B cell (primary cell): ENCODE data around the gene NRDE2. TPM values are rescaled to one million over a fixed set of nuclear protein-coding genes. Genes with fewer than 3 reads are reported as not detected.

Source experiments
- ATAC-seq: fragments of 200-7000 bp; cut with Tn5 transposase; one replicate; pipeline ENCODE4 v1.10.0; 2021; ENCODE audit warnings: low read depth, mild to moderate bottlenecking, moderate number of reproducible peaks, moderate library complexity
- CTCF ChIA-PET: fragments of 350-600 bp; sonication (Branson Sonifier 250); formaldehyde crosslinking; loops from one replicate; lab custom pipeline; 2021; ENCODE audit warnings: antibody characterized with exemption, inconsistent platforms; lab: Charles Lee
- POLR2A ChIA-PET: fragments of 350-600 bp; sonication (Branson Sonifier 250); formaldehyde crosslinking; loops from one replicate; lab custom pipeline; 2021; ENCODE audit warnings: antibody characterized with exemption; lab: Charles Lee
- DNase-seq: peaks from one replicate; pipeline ENCODE4 v3.0.0; 2013
- H2AFZ ChIP-seq: 2 replicates; pipeline ENCODE4 v1.6.1; 2012; ENCODE audit warnings: mild to moderate bottlenecking, low read depth, low read length; ENCODE audit not compliant: insufficient read depth, poor library complexity, severe bottlenecking
- H3K27ac ChIP-seq, 2 donors: 1 replicate in 1 of 2; 2 replicates in 1 of 2; pipeline ENCODE4 v1.5.1; 2012 to 2013; ENCODE audit warnings: low read length in 2 of 2, mild to moderate bottlenecking in 2 of 2, moderate library complexity in 1 of 2
- H3K27me3 ChIP-seq, 4 experiments: fragments of 200-600 bp in 1 of 4; sonication (generic) in 1 of 4; replicated peaks in 1 of 4; 1 replicate in 2 of 4; 2 replicates in 2 of 4; pipeline versions ENCODE4 v1.6.1 to v1.7.0; 2013 to 2016; ENCODE audit warnings: low read length in 3 of 4, mild to moderate bottlenecking in 2 of 4, mixed read lengths in 1 of 4, moderate library complexity in 1 of 4; ENCODE audit not compliant: insufficient read depth in 4 of 4, control insufficient read depth in 3 of 4; ENCODE audit errors: control extremely low read depth in 1 of 4
- H3K36me3 ChIP-seq, 2 experiments: replicated peaks in 1 of 2; 1 replicate in 1 of 2; 2 replicates in 1 of 2; pipeline versions ENCODE4 v1.6.1 to v1.7.1; 2013; ENCODE audit warnings: low read length in 1 of 2; ENCODE audit not compliant: insufficient read depth in 2 of 2, control insufficient read depth in 1 of 2; ENCODE audit errors: control extremely low read depth in 1 of 2, extremely low read depth in 1 of 2
- H3K4me1 ChIP-seq, 2 donors: fragments of 200-600 bp in 1 of 2; sonication (generic) in 1 of 2; 1 replicate in 1 of 2; 2 replicates in 1 of 2; pipeline versions ENCODE4 v1.5.1 to v1.6.1; 2013 to 2017; ENCODE audit warnings: low read length in 2 of 2; ENCODE audit not compliant: control insufficient read depth in 2 of 2, insufficient read depth in 2 of 2
- H3K4me2 ChIP-seq: replicated peaks from 2 replicates; pipeline ENCODE3; 2012; ENCODE audit warnings: mild to moderate bottlenecking, low read depth, low read length; ENCODE audit not compliant: poor library complexity, severe bottlenecking
- H3K4me3 ChIP-seq, 5 experiments: fragments of 200-600 bp in 1 of 5; sonication (generic) in 1 of 5; 1 replicate in 3 of 5; 2 replicates in 2 of 5; pipeline versions ENCODE4 v1.5.1 to v1.7.0; 2011 to 2016; ENCODE audit warnings: low read length in 4 of 5, mild to moderate bottlenecking in 4 of 5, low read depth in 2 of 5, control low read depth in 1 of 5, moderate library complexity in 1 of 5; ENCODE audit not compliant: insufficient read depth in 1 of 5; ENCODE audit errors: control extremely low read depth in 1 of 5, extremely low read depth in 1 of 5
- H3K79me2 ChIP-seq: fragments of 200-600 bp; sonication (generic); one replicate; pipeline ENCODE4 v1.6.0; 2016; ENCODE audit warnings: low read length; ENCODE audit not compliant: control insufficient read depth, insufficient read depth
- H3K9ac ChIP-seq: fragments of 200-600 bp; sonication (generic); 2 replicates; pipeline ENCODE4 v1.6.1; 2017; ENCODE audit warnings: mild to moderate bottlenecking, low read length, moderate library complexity
- H3K9me3 ChIP-seq, 3 donors: one replicate each; pipeline versions ENCODE4 v1.6.1 to v1.7.1; 2013; ENCODE audit warnings: low read length in 2 of 3; ENCODE audit not compliant: control insufficient read depth in 2 of 3, insufficient read depth in 1 of 3; ENCODE audit errors: control extremely low read depth in 1 of 3
- H4K20me1 ChIP-seq: 2 replicates; pipeline ENCODE4 v1.6.0; 2012; ENCODE audit warnings: mild to moderate bottlenecking, low read length; ENCODE audit not compliant: insufficient read depth, control insufficient read depth, poor library complexity, severe bottlenecking
- H3K27ac Mint-ChIP-seq: one replicate; pipeline ENCODE4 v1.8.0; 2021; ENCODE audit warnings: mixed read lengths
- H3K27me3 Mint-ChIP-seq: one replicate; pipeline ENCODE4 v1.8.0; 2021; ENCODE audit warnings: mixed read lengths
- H3K4me1 Mint-ChIP-seq: one replicate; pipeline ENCODE4 v1.8.0; 2021; ENCODE audit warnings: mixed read lengths
- H3K4me3 Mint-ChIP-seq: one replicate; pipeline ENCODE4 v1.8.0; 2021; ENCODE audit warnings: mixed read lengths
- H3K9me3 Mint-ChIP-seq: one replicate; pipeline ENCODE4 v1.8.0; 2022; ENCODE audit warnings: mixed read lengths; ENCODE audit not compliant: insufficient read depth
- CTCF ChIP-seq: fragments of 200-600 bp; IDR thresholded peaks from one replicate; pipeline ENCODE4 v1.8.0; 2022; ENCODE audit warnings: antibody characterized with exemption, mild to moderate bottlenecking
- EZH2 ChIP-seq: IDR thresholded peaks from 2 replicates; pipeline ENCODE4 v1.6.1; 2012; ENCODE audit warnings: borderline replicate concordance, low read depth, mild to moderate bottlenecking, moderate library complexity, low read length; ENCODE audit not compliant: insufficient read depth, poor library complexity, severe bottlenecking
- WGBS: methylation state at CpG from one replicate; pipeline ENCODE4 v1.1.5; 2013; ENCODE audit warnings: missing lambda C conversion rate; ENCODE audit not compliant: insufficient coverage; 5-methylcytosine and 5-hydroxymethylcytosine counted together
- intact Hi-C: fragments of 100-400 bp; cut with micrococcal nuclease; formaldehyde crosslinking; loops from one replicate; pipeline ENCODE4 v1.10.0; 2022
- polyA plus RNA-seq: library from polyadenylated mRNA; depleted of rRNA; stranded (reverse); fragments of >200 nt; gene quantifications from 2 replicates; pipeline ENCODE4 v1.2.3, GENCODE V29; 2012
- total RNA-seq, 2 donors: library from RNA; stranded (reverse); fragments of 120-200 nt in 1 of 2; gene quantifications; 1 replicate in 1 of 2; 2 replicates in 1 of 2; pipeline versions ENCODE4 v1.2.3 to v1.2.4, GENCODE V29; 2013 to 2022

Gene NRDE2
- total and polyA plus RNA-seq, 2 donors (not counting 1 experiment from before 2014, with no cell fraction given) = 5.3 to 35.8 TPM

- no peaks in the 10 kb centered on the region for H3K9me3 Mint-ChIP-seq
- Histone ChIP-seq H3K9ac (no peak overlapping the region), H3K4me2 (no peak overlapping the region), H2AFZ (no peak overlapping the region), H3K4me1 (no peaks in the 10 kb centered on the region), H3K79me2 (no peaks in the 10 kb centered on the region), H3K27me3 (no peaks in the 10 kb centered on the region), H3K27ac (no peak overlapping the region), H4K20me1 (no peaks in the 10 kb centered on the region), H3K4me3 (no peak overlapping the region), H3K36me3 (peaks cover 2 to 66% of the 10 kb centered on the region in 2 experiments), H3K9me3 (no peaks in the 10 kb centered on the region)
- no peak for TF ChIP-seq CTCF
- no peak for TF ChIP-seq EZH2
- DNase-seq (no peak), ATAC-seq (no peak)
- POLR2A ChIA-PET = no interaction called here
- H3K27me3 Mint-ChIP-seq = no peaks in the 10 kb centered on the region
- no peak overlapping the region for H3K27ac Mint-ChIP-seq
- CTCF ChIA-PET = interaction anchor here (0.9 to 1.7 kb wide), 4 partner anchors 12 to 411 kb away, joined by 3 to 5 read pairs (median 4); no protein-coding TSS in a partner anchor
- intact Hi-C loops = no loop called here
- H3K4me3 Mint-ChIP-seq = no peak overlapping the region
- no peaks in the 10 kb centered on the region for H3K4me1 Mint-ChIP-seq
- 71% methylated on average over 11 of the region's 12 CpGs for WGBS
Observed at GRCh38 chr14:90288651-90289355, 42.9 kb downstream of the NRDE2 start.

- H3K27ac ChIP-seq = no peak overlapping the region
- 96% methylated on average over 14 of the region's 14 CpGs for WGBS
- Mint-ChIP-seq H3K27ac (no peak overlapping the region), H3K4me1 (no peaks in the 10 kb centered on the region), H3K9me3 (no peaks in the 10 kb centered on the region), H3K27me3 (no peaks in the 10 kb centered on the region), H3K4me3 (no peak overlapping the region)
- H2AFZ ChIP-seq = no peak overlapping the region
- ATAC-seq (no peak), DNase-seq (no peak)
- no peaks in the 10 kb centered on the region for H3K9me3 ChIP-seq
- ChIA-PET CTCF (interaction anchor here (0.8 kb wide), 1 partner anchor 411 kb away, joined by 3 read pairs; no protein-coding TSS in a partner anchor), POLR2A (no interaction called here)
- H3K36me3 ChIP-seq = peaks cover 1 to 60% of the 10 kb centered on the region in 2 experiments
- no peaks in the 10 kb centered on the region for H3K4me1 ChIP-seq
- H3K4me2 ChIP-seq = no peak overlapping the region
- no peak overlapping the region for H3K9ac ChIP-seq
- no peaks in the 10 kb centered on the region for H3K79me2 ChIP-seq
- TF ChIP-seq EZH2 (no peak), CTCF (no peak)
- H3K4me3 ChIP-seq = no peak overlapping the region
- H4K20me1 ChIP-seq = no peaks in the 10 kb centered on the region
- no peaks in the 10 kb centered on the region for H3K27me3 ChIP-seq
- intact Hi-C loops = no loop called here
Observed at GRCh38 chr14:90287791-90288190, 44.0 kb downstream of the NRDE2 start.
